Cardiac fibroblast (primary cell): ENCODE measurements around the gene ERAP2.
"Not testable (repeated sequence)": the region's sequence is repeated elsewhere in the genome, so short reads cannot be mapped to it uniquely, and the experiment has no call there.

Experiments
- DNase-seq, 2 donors: peaks; one replicate each; pipeline versions ENCODE4 v3.0.0 to v3.0.0-alpha.2; 2010; ENCODE audit warnings: low read depth in 2 of 2
- H3K4me3 ChIP-seq, 2 donors: replicated peaks in 1 of 2; 1 replicate in 1 of 2; 2 replicates in 1 of 2; pipeline ENCODE4 v1.5.1; 2011; ENCODE audit warnings: low read depth in 2 of 2, low read length in 2 of 2, mild to moderate bottlenecking in 2 of 2, moderate library complexity in 1 of 2
- TF ChIP-seq, protein P1 (sequence below): IDR thresholded peaks from one replicate; pipeline ENCODE4 v1.5.1; 2011; ENCODE audit warnings: low read depth, mild to moderate bottlenecking, low read length, inconsistent platforms

The ERAP2 gene

GRCh38 chr5:96928931-96929708 is 52.8 kb downstream of the ERAP2 start:
- TF ChIP-seq, protein P1, sequence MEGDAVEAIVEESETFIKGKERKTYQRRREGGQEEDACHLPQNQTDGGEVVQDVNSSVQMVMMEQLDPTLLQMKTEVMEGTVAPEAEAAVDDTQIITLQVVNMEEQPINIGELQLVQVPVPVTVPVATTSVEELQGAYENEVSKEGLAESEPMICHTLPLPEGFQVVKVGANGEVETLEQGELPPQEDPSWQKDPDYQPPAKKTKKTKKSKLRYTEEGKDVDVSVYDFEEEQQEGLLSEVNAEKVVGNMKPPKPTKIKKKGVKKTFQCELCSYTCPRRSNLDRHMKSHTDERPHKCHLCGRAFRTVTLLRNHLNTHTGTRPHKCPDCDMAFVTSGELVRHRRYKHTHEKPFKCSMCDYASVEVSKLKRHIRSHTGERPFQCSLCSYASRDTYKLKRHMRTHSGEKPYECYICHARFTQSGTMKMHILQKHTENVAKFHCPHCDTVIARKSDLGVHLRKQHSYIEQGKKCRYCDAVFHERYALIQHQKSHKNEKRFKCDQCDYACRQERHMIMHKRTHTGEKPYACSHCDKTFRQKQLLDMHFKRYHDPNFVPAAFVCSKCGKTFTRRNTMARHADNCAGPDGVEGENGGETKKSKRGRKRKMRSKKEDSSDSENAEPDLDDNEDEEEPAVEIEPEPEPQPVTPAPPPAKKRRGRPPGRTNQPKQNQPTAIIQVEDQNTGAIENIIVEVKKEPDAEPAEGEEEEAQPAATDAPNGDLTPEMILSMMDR: no peak
- DNase-seq: no peak
- H3K4me3 ChIP-seq: no peak overlapping the region

DNA sequence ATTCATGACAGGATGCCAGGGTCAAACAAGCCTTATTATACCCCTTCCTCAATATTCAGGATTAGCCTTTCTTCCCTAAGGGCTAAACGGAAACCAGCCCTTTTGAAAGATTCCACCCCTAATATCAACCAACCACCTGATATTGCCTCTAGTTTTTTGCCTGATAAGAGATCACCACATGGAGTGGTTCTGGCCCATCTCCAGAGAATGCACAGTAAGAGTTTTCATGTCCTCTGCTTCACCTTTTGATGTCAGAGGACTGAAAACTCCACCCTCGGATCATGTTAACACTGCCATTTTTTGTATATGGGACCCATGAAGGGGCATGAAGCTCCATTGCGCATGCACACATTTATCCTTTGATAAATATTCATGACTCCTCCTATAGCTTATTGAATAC is 53.8 kb downstream of the ERAP2 start:
- H3K4me3 ChIP-seq: no peak overlapping the region
- TF ChIP-seq, protein P1: no peak
- no peak for DNase-seq

DNA sequence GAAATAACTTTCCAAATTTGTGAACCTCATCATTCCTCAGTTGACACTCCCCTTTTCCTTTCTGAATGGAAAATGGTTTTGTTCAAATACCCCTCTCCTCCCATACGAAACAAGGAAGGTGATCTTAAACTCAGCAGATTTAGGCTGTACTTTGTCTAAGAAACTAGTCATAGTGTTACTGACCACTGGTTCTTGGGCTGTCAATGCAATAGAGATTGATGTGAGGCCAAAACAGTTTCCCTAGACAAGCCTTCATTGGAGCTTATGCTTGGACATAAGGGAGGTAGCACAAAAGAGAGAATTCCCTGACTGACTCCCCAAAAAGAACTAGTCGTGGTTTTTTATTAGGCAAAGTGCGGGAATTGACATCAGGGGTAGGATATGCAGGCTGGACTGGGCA is 54.3 kb downstream of the ERAP2 start:
- TF ChIP-seq, protein P1: no peak
- no peak overlapping the region for H3K4me3 ChIP-seq
- no peak for DNase-seq

DNA sequence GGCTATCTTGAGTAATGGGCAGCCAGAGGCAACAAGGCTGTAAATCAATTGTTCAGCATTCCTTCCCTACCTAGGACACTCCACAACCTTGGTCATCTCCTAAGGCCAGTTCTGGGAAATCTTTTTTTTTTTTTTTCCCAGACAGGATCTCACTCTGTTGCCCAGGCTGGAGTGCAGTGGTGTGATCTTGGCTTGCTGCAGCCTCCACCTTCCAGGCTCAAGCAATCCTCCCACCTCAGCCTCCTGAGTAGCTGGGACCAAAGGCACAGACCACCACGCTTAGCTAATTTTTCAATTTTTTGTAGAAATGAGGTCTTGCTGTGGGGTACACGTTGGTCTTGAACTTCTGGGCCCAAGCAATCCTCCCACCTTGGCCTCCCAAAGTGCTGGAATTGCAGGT is 54.7 kb downstream of the ERAP2 start:
- H3K4me3 ChIP-seq, DNase-seq: not testable (repeated sequence)

GRCh38 chr5:96931605-96932004 is 55.3 kb downstream of the ERAP2 start:
- no peak overlapping the region for H3K4me3 ChIP-seq
- TF ChIP-seq, protein P1: no peak
- no peak for DNase-seq

- TF ChIP-seq, protein P1: no peak
- no peak for DNase-seq
- no peak overlapping the region for H3K4me3 ChIP-seq
Measured at GRCh38 chr5:96932026-96932425, 55.7 kb downstream of the ERAP2 start.

GRCh38 chr5:96933764-96934707 is 57.7 kb downstream of the ERAP2 start:
- H3K4me3 ChIP-seq: peak overlapping the region; percentile 84 to 85
- TF ChIP-seq, protein P1: no peak
- DNase-seq: peak in 1 of 2 donors; percentile 69
